CD4-positive, CD25-positive, alpha-beta regulatory T cell (primary cell): Measurements from ENCODE around the gene LRRC8E. TPM values are rescaled to one million over a fixed set of nuclear protein-coding genes. Genes with fewer than 3 reads are reported as not detected.
A peak's percentile ranks its signal among the peaks of the same experiment; 100 is the strongest.

Experiments used
- ATAC-seq, 2 donors: fragments of 150-1000 bp; cut with Tn5 transposase; one replicate each; pipeline ENCODE4 v1.10.0; 2021; ENCODE audit warnings: low read depth in 2 of 2, moderate number of reproducible peaks in 2 of 2, moderate library complexity in 1 of 2
- DNase-seq, 3 donors: peaks; one replicate each; pipeline versions ENCODE4 v3.0.0 to v3.0.0-alpha.2; 2012 to 2022; ENCODE audit warnings: mixed read lengths in 1 of 3
- H3K27ac ChIP-seq: one replicate; pipeline ENCODE4 v1.7.0; 2013; ENCODE audit warnings: mild to moderate bottlenecking, low read length; ENCODE audit not compliant: insufficient read depth, poor library complexity, severe bottlenecking
- H3K27me3 ChIP-seq: one replicate; pipeline ENCODE4 v1.7.0; 2013; ENCODE audit warnings: low read length; ENCODE audit not compliant: control insufficient read depth, insufficient read depth
- H3K36me3 ChIP-seq: one replicate; pipeline ENCODE4 v1.7.0; 2013; ENCODE audit warnings: mild to moderate bottlenecking, low read length, moderate library complexity; ENCODE audit not compliant: control insufficient read depth, insufficient read depth
- H3K4me1 ChIP-seq: 2 replicates; pipeline ENCODE4 v1.7.0; 2013; ENCODE audit warnings: mild to moderate bottlenecking, low read length; ENCODE audit not compliant: insufficient read depth, control insufficient read depth, poor library complexity, severe bottlenecking
- H3K4me3 ChIP-seq: one replicate; pipeline ENCODE4 v1.7.0; 2013; ENCODE audit warnings: low read depth, mild to moderate bottlenecking, low read length, moderate library complexity
- H3K9me3 ChIP-seq, 2 experiments: 1 replicate in 1 of 2; 2 replicates in 1 of 2; pipeline ENCODE4 v1.7.0; 2013; ENCODE audit warnings: low read length in 2 of 2, mild to moderate bottlenecking in 1 of 2, moderate library complexity in 1 of 2; ENCODE audit not compliant: control insufficient read depth in 2 of 2
- H3K27ac Mint-ChIP-seq, 3 donors: one replicate each; pipeline ENCODE4 v1.8.0; 2020 to 2022; ENCODE audit warnings: mild to moderate bottlenecking in 3 of 3, mixed read lengths in 3 of 3, moderate library complexity in 2 of 3
- H3K27me3 Mint-ChIP-seq: one replicate; pipeline ENCODE4 v1.8.0; 2022; ENCODE audit warnings: mild to moderate bottlenecking, mixed read lengths
- H3K36me3 Mint-ChIP-seq: one replicate; pipeline ENCODE4 v1.8.0; 2020; ENCODE audit warnings: mixed read lengths
- H3K4me1 Mint-ChIP-seq, 4 donors: one replicate each; pipeline ENCODE4 v1.8.0; 2020 to 2022; ENCODE audit warnings: mixed read lengths in 4 of 4, mild to moderate bottlenecking in 1 of 4
- H3K4me3 Mint-ChIP-seq, 4 donors: one replicate each; pipeline ENCODE4 v1.8.0; 2020 to 2022; ENCODE audit warnings: mild to moderate bottlenecking in 4 of 4, mixed read lengths in 4 of 4, moderate library complexity in 3 of 4
- H3K9me3 Mint-ChIP-seq, 7 donors: one replicate each; pipeline ENCODE4 v1.8.0; 2020 to 2022; ENCODE audit warnings: mixed read lengths in 7 of 7, mild to moderate bottlenecking in 3 of 7, moderate library complexity in 2 of 7
- polyA plus RNA-seq, 4 donors: library from polyadenylated mRNA; unstranded; fragments of 300-500 nt; fragmentation: Illumina TruSeq; gene quantifications; one replicate each; pipeline ENCODE4 v1.2.3, GENCODE V29; 2021
- total RNA-seq: library from RNA; stranded (reverse); gene quantifications from one replicate; pipeline ENCODE4 v1.2.3, GENCODE V29; 2022

LRRC8E gene
- total and polyA plus RNA-seq, 5 donors from 2014 or later, result not detected

DNA sequence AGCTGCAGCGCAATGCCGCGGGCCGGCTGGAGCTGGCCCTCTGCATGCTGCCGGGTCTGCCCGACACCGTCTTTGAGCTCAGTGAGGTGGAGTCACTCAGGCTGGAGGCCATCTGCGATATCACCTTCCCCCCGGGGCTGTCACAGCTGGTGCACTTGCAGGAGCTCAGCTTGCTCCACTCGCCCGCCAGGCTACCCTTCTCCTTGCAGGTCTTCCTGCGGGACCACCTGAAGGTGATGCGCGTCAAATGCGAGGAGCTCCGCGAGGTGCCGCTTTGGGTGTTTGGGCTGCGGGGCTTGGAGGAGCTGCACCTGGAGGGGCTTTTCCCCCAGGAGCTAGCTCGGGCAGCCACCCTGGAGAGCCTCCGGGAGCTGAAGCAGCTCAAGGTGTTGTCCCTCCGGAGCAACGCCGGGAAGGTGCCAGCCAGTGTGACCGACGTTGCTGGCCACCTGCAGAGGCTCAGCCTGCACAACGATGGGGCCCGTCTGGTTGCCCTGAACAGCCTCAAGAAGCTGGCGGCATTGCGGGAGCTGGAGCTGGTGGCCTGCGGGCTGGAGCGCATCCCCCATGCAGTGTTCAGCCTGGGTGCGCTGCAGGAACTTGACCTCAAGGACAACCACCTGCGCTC is 11.6 kb downstream of the LRRC8E start:
- Mint-ChIP-seq H3K9me3 (peaks cover 0 to 6% (median 0%) of the 10 kb centered on the region in 7 donors), H3K4me1 (peaks cover 3 to 20% (median 10%) of the 10 kb centered on the region in 4 donors), H3K36me3 (peaks cover under 1% of the 10 kb centered on the region), H3K27me3 (peaks cover 9% of the 10 kb centered on the region), H3K4me3 (no peak overlapping the region), H3K27ac (no peak overlapping the region)
- H3K27me3 ChIP-seq, result no peaks in the 10 kb centered on the region
- H3K4me1 ChIP-seq, result peaks cover 16% of the 10 kb centered on the region
- DNase-seq (no peak), ATAC-seq (no peak)
- no peak overlapping the region for H3K27ac ChIP-seq
- no peaks in the 10 kb centered on the region for H3K36me3 ChIP-seq
- H3K4me3 ChIP-seq, result no peak overlapping the region
- H3K9me3 ChIP-seq, result no peaks in the 10 kb centered on the region

DNA sequence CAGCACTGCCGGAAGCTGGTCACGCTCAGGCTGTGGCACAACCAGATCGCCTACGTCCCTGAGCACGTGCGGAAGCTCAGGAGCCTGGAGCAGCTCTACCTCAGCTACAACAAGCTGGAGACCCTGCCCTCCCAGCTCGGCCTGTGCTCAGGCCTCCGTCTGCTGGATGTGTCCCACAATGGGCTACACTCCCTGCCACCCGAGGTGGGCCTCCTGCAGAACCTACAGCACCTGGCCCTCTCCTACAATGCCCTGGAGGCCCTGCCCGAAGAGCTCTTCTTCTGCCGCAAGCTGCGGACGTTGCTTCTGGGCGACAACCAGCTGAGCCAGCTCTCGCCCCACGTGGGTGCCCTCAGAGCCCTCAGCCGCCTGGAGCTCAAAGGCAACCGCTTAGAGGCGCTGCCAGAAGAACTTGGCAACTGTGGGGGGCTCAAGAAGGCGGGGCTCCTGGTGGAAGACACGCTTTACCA is 12.1 kb downstream of the LRRC8E start:
- peaks cover 9% of the 10 kb centered on the region for H3K27me3 Mint-ChIP-seq
- no peaks in the 10 kb centered on the region for H3K36me3 ChIP-seq
- peaks cover 3% of the 10 kb centered on the region for H3K36me3 Mint-ChIP-seq
- peak overlapping the region in 1 of 4 donors; percentile 76 for H3K4me3 Mint-ChIP-seq
- peaks cover 5 to 26% (median 13%) of the 10 kb centered on the region in 4 donors for H3K4me1 Mint-ChIP-seq
- no peaks in the 10 kb centered on the region for H3K9me3 ChIP-seq
- no peak overlapping the region for H3K27ac Mint-ChIP-seq
- H3K4me3 ChIP-seq, result no peak overlapping the region
- H3K27ac ChIP-seq, result no peak overlapping the region
- peaks cover 0 to 9% (median 0%) of the 10 kb centered on the region in 7 donors for H3K9me3 Mint-ChIP-seq
- no peaks in the 10 kb centered on the region for H3K27me3 ChIP-seq
- ATAC-seq (no peak), DNase-seq (no peak)
- H3K4me1 ChIP-seq, result peaks cover 22% of the 10 kb centered on the region

DNA sequence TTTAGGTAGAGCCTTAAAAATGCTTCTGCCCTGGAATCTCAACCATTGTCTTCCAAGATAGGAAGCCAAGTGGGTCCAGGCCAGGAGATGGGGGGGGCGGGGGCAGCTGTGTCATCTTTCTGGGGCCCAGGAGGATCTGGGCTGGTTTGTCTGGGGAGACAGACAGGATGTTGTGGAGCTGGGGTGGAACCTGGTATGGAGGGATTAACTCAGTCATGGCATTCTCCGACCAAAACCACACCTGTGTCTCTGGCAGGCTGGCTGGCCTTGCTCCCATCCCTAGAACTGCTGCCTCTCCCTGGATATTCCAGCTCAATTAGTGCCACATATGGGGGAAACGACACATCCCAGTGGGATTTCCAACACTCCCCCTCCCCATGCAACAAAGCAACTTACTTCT is 12.6 kb downstream of the LRRC8E start:
- ATAC-seq, result no peak
- Mint-ChIP-seq H3K4me1 (peaks cover 5 to 31% (median 16%) of the 10 kb centered on the region in 4 donors), H3K27me3 (peaks cover 9% of the 10 kb centered on the region), H3K27ac (peak overlapping the region in 1 of 3 donors; percentile 32), H3K36me3 (peaks cover 6% of the 10 kb centered on the region), H3K9me3 (peaks cover 0 to 9% (median 0%) of the 10 kb centered on the region in 7 donors), H3K4me3 (peak overlapping the region in 1 of 4 donors; percentile 76)
- Histone ChIP-seq H3K9me3 (no peaks in the 10 kb centered on the region), H3K36me3 (no peaks in the 10 kb centered on the region), H3K4me3 (no peak overlapping the region), H3K27ac (no peak overlapping the region), H3K4me1 (peaks cover 27% of the 10 kb centered on the region), H3K27me3 (no peaks in the 10 kb centered on the region)
- DNase-seq, result no peak

DNA sequence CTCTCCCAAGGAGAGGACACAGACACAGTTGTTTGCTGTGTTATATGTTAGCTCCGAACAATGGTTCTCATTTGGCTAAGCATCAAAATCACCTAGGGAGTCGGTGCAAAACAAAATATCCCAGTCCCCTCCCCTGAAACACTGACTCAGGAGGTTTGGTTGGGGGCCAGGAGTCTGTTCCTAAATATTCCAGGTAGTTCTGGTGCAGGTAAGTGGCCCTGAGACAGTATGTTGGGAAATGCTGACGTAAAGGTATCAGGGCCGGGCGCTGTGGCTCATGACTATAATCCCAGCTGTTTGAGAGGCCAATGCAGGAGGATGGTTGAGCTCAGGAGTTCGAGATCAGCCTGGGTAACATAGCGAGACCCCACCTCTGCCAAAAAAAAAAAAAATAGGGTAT is 13.0 kb downstream of the LRRC8E start:
- Histone ChIP-seq H3K4me1 (peaks cover 31% of the 10 kb centered on the region), H3K27me3 (no peaks in the 10 kb centered on the region), H3K27ac (no peak overlapping the region), H3K4me3 (no peak overlapping the region), H3K36me3 (no peaks in the 10 kb centered on the region), H3K9me3 (no peaks in the 10 kb centered on the region)
- peaks cover 5 to 35% (median 16%) of the 10 kb centered on the region in 4 donors for H3K4me1 Mint-ChIP-seq
- peaks cover 9% of the 10 kb centered on the region for H3K27me3 Mint-ChIP-seq
- H3K4me3 Mint-ChIP-seq, result no peak overlapping the region
- peaks cover 0 to 9% (median 0%) of the 10 kb centered on the region in 7 donors for H3K9me3 Mint-ChIP-seq
- no peak for ATAC-seq
- peak overlapping the region in 1 of 3 donors; percentile 32 for H3K27ac Mint-ChIP-seq
- no peak for DNase-seq
- H3K36me3 Mint-ChIP-seq, result peaks cover 6% of the 10 kb centered on the region

DNA sequence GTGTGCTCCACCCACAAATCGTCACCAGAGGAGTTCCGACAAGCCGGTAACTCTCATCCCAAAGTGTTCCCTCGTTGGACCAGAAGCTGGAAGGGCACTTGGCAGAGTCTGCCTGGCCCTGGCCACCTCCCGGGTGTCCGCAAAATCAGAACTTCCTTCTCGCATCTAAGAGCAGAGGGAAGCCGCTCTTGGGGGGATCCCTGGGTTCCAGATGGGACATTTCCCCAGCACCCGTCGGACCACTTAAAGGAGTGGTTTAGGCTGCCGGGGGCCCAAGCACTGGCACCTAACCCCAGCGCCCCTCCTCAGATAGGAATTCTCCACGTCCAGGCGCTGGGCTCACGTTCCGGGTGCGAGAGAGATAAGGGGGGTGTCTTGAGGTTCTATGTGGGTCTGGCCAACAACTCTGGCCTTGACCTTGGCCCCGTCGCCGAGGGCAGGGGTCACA is 14.5 kb downstream of the LRRC8E start:
- peak overlapping the region; percentile 74 to 94 (median 88) for H3K27ac Mint-ChIP-seq

DNA sequence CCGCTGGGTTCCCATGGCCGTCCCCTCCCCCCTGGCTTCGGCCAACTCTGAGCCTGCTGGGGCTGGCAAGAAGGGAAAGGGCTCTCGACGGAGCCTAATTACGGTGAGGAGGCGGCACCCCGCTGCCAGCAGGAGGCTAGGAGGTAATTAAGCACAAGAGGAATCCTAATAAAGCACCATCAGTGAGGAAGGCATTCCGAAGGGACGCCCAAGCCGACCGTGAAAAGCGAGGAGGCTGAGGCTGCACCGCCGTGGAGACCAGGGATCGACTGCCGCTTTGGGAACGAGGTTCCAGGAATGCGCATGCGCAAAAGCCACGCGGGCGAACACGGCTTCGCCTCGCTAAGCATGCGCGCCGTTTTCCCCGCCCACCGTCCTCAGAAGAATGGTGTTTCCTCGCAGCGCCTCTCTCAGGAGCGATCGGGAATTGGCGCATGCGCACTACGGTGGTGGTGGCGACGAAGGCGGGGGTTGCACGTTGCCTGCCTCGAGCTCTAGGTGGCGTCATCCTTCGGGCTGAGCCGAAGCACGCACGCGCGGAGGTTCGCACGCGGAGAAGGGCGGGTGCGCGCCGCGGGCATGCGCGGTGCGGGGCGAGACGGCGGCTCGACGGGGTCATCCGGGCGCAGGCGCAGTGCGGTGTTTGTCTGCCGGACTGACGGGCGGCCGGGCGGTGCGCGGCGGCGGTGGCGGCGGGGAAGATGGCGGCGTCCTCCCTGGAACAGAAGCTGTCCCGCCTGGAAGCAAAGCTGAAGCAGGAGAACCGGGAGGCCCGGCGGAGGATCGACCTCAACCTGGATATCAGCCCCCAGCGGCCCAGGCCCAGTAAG is 15.1 kb downstream of the LRRC8E start, which contains the start of gene MAP2K7:
TSS of gene MAP2K7 (plus strand) at position 634 of the 830 bp plus-strand sequence. CDS start at position 702, 68 bp downstream.
- Mint-ChIP-seq H3K27ac (peak within 1 kb of the TSS; percentile 94 to 96 (median 96)), H3K27me3 (peaks cover 9% of the 10 kb centered on the region)
- ATAC-seq, result peak; percentile 83 to 88

More for the DNA sequence above, 14.5 kb downstream of the LRRC8E start:
- H3K4me3 ChIP-seq, result peak overlapping the region; percentile 77
- Mint-ChIP-seq H3K4me3 (peak overlapping the region; percentile 90 to 99 (median 94)), H3K27me3 (peaks cover 9% of the 10 kb centered on the region), H3K4me1 (peaks cover 5 to 44% (median 18%) of the 10 kb centered on the region in 4 donors), H3K36me3 (peaks cover 6% of the 10 kb centered on the region), H3K9me3 (peaks cover 0 to 9% (median 0%) of the 10 kb centered on the region in 7 donors)
- no peaks in the 10 kb centered on the region for H3K36me3 ChIP-seq
- DNase-seq (no peak), ATAC-seq (no peak)
- H3K27me3 ChIP-seq, result no peaks in the 10 kb centered on the region
- no peaks in the 10 kb centered on the region for H3K9me3 ChIP-seq
- peaks cover 38% of the 10 kb centered on the region for H3K4me1 ChIP-seq
- H3K27ac ChIP-seq, result peak overlapping the region; percentile 85

More for the DNA sequence above, 15.1 kb downstream of the LRRC8E start, which contains the start of gene MAP2K7:
- peaks cover 5 to 45% (median 18%) of the 10 kb centered on the region in 4 donors for H3K4me1 Mint-ChIP-seq
- Histone ChIP-seq H3K27me3 (no peaks in the 10 kb centered on the region), H3K9me3 (no peaks in the 10 kb centered on the region), H3K36me3 (no peaks in the 10 kb centered on the region), H3K4me1 (peaks cover 38% of the 10 kb centered on the region), H3K4me3 (peak within 1 kb of the TSS; percentile 77), H3K27ac (peak within 1 kb of the TSS; percentile 85)
- peaks cover 0 to 9% (median 0%) of the 10 kb centered on the region in 7 donors for H3K9me3 Mint-ChIP-seq
- peaks cover 6% of the 10 kb centered on the region for H3K36me3 Mint-ChIP-seq
- peak within 1 kb of the TSS; percentile 90 to 99 (median 94) for H3K4me3 Mint-ChIP-seq
- peak; percentile 99 to 100 (median 100) for DNase-seq
